DOHH2 (cell line): ENCODE measurements around the gene ANKMY1.

Experiments
- EZH2phosphoT487 ChIP-seq: fragments of 200-600 bp; sonication (generic); IDR thresholded peaks from 2 replicates; pipeline ENCODE4 v1.6.1; 2017; ENCODE audit warnings: borderline replicate concordance, mild to moderate bottlenecking, antibody characterized with exemption, low read length, moderate library complexity, mixed read lengths
- TF ChIP-seq, protein P1 (sequence below): fragments of 200-600 bp; sonication (generic); IDR thresholded peaks from one replicate; pipeline ENCODE4 v1.5.1; 2014; ENCODE audit warnings: antibody characterized with exemption, mild to moderate bottlenecking, low read depth, low read length; ENCODE audit not compliant: poor library complexity, severe bottlenecking

DNA sequence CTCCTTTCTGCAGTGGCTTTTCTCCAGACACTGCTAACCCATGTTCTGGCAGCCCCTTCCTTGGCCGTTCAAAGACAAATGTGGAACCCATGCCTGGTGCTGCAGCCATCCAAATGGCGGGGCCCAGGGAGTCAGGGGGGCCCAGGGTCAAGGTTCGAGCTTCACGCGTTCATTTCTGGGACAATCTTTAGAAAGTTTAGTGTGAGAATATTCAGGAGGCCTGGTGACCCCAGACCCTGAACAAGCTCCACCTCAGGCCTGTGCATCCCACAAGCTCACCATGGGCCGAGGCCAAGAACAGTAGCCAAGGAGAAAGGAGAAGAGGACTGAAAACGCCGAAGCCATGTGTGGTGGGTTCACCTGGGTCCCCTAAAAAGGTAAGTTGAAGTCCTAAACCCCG is 54.4 kb downstream of the ANKMY1 start:
- TF ChIP-seq, protein P1, sequence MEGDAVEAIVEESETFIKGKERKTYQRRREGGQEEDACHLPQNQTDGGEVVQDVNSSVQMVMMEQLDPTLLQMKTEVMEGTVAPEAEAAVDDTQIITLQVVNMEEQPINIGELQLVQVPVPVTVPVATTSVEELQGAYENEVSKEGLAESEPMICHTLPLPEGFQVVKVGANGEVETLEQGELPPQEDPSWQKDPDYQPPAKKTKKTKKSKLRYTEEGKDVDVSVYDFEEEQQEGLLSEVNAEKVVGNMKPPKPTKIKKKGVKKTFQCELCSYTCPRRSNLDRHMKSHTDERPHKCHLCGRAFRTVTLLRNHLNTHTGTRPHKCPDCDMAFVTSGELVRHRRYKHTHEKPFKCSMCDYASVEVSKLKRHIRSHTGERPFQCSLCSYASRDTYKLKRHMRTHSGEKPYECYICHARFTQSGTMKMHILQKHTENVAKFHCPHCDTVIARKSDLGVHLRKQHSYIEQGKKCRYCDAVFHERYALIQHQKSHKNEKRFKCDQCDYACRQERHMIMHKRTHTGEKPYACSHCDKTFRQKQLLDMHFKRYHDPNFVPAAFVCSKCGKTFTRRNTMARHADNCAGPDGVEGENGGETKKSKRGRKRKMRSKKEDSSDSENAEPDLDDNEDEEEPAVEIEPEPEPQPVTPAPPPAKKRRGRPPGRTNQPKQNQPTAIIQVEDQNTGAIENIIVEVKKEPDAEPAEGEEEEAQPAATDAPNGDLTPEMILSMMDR = no peak
- no peak for TF ChIP-seq EZH2phosphoT487
